Measurements from ENCODE around the gene NELFE. TPM values are rescaled to one million over a fixed set of nuclear protein-coding genes. Genes with fewer than 3 reads are reported as not detected.

Gene NELFE
- total and polyA plus RNA-seq, 2 of the 13 experiments (the other 11 are each of a cell fraction or from before 2014, with no cell fraction given) = 51.3 to 69.8 TPM

DNA sequence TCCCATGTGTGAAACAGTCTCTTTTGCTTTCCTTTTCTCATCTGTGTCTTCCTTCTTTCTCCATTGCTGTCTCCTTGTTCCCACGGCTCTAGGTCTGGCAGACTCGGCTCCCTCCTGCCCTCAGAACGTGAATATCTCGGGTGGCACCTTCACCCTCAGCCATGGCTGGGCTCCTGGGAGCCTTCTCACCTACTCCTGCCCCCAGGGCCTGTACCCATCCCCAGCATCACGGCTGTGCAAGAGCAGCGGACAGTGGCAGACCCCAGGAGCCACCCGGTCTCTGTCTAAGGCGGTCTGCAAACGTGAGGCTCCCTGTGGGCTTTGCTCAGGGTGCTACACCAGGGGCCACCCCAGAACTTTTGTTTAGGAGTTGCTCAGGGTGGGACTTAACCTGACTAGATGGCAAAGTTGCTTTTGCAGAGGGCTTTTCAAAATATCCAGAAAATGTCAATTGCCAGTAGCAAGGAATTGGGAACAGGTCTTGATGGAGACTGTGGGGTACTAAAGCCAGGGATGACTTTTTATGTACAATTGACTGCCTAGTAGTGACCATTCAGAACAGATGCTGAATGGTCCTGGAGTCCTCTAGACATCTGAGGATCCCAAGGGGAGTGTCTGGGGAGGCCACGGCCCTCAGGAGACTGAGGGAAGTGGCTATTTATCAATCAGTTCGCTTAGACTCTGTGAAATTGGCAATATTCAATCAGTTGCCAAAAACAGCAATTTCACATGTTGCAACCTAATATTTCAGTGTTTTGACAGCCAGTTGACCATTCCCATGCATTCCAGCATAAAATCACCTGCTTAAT, 30.7 kb downstream of the NELFE start:
- peak overlapping the region; percentile 85 for H3K4me2 ChIP-seq (ENCODE audit: low read depth, low read length)
- H2AFZ ChIP-seq (ENCODE audit: low read length) = no peak overlapping the region
- peaks cover 29% of the 10 kb centered on the region for H3K79me2 ChIP-seq (ENCODE audit: insufficient read depth, low read length)
- TSS peak; percentile 77 for BruUV-seq (replicated peaks)
- H3K27me3 ChIP-seq (ENCODE audit: control insufficient read depth in 1 of 2, insufficient read depth in 2 of 2, low read length in 2 of 2) = no peaks in the 10 kb centered on the region; a peak in 1 of 5 replicates
- H4K20me1 ChIP-seq (ENCODE audit: insufficient read depth, low read length) = no peaks in the 10 kb centered on the region
- intact Hi-C loops (cut with micrococcal nuclease; ENCODE audit: unreplicated experiment) = loop anchor here (1.0 to 10.0 kb wide), 2 partner anchors 17 to 153 kb away; partner anchors contain the start of gene VWA7
- H3K9ac ChIP-seq (ENCODE audit: insufficient read depth, low read depth, low read length) = peak overlapping the region; percentile 85
- peaks cover 69% of the 10 kb centered on the region for H3K4me1 ChIP-seq (ENCODE audit: insufficient read depth, low read length)
- CTCF ChIA-PET (ENCODE audit: low intra/inter-chr PET ratio, low total read pairs) = no interaction called here
- no peak for FAIRE-seq
- DNase-seq (ENCODE audit: low spot score) = no peak
- H3K4me3 ChIP-seq (replicated peaks in 1 of 3; ENCODE audit: insufficient read depth in 1 of 3, low read depth in 2 of 3, low read length in 3 of 3) = peak overlapping the region; percentile 69 to 81 (median 72)
- POLR2A ChIA-PET = interaction anchor here (0.8 to 6.1 kb wide), 25 partner anchors 8 to 273 kb away, joined by 3 to 151 read pairs (median 8); partner anchors contain the start of genes ABHD16A, APOM, CFB and DXO
- no peaks in the 10 kb centered on the region; a peak in 1 of 5 replicates for H3K36me3 ChIP-seq (replicated peaks in 1 of 2; ENCODE audit: control insufficient read depth in 1 of 2, insufficient read depth in 2 of 2, low read length in 2 of 2)
- in situ Hi-C loops (cut with HindIII; ENCODE audit: extremely low pct_ligation_motif_present, low pct_unique_long_range_greater_than_20kb) = no loop called here
- H3K9me3 ChIP-seq (ENCODE audit: low read length) = no peaks in the 10 kb centered on the region
- peak overlapping the region; percentile 88 for H3K27ac ChIP-seq (ENCODE audit: extremely low read length, insufficient read depth, low read length)
- ATAC-seq = peak; percentile 67
- WGBS (ENCODE audit: low lambda C conversion rate) = 9% methylated on average over 11 of the region's 11 CpGs
- TF ChIP-seq ZC3H13 (CRISPR knock-in tag; IDR thresholded peaks at IDR 0.05) = no peak
- no peak for TF ChIP-seq FOXM1 (CRISPR knock-in tag; IDR thresholded peaks at IDR 0.05)
- TF ChIP-seq ZNF547 (CRISPR knock-in tag; IDR thresholded peaks at IDR 0.05) = peak; percentile 57
- TF ChIP-seq, protein P1, sequence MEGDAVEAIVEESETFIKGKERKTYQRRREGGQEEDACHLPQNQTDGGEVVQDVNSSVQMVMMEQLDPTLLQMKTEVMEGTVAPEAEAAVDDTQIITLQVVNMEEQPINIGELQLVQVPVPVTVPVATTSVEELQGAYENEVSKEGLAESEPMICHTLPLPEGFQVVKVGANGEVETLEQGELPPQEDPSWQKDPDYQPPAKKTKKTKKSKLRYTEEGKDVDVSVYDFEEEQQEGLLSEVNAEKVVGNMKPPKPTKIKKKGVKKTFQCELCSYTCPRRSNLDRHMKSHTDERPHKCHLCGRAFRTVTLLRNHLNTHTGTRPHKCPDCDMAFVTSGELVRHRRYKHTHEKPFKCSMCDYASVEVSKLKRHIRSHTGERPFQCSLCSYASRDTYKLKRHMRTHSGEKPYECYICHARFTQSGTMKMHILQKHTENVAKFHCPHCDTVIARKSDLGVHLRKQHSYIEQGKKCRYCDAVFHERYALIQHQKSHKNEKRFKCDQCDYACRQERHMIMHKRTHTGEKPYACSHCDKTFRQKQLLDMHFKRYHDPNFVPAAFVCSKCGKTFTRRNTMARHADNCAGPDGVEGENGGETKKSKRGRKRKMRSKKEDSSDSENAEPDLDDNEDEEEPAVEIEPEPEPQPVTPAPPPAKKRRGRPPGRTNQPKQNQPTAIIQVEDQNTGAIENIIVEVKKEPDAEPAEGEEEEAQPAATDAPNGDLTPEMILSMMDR (CRISPR knock-in tag; IDR thresholded peaks at IDR 0.05) = no peak
- TF ChIP-seq AGO2 (optimal IDR thresholded peaks at IDR 0.05; ENCODE audit: low read depth, low read length) = peak; percentile 30
- TF ChIP-seq, protein P2, sequence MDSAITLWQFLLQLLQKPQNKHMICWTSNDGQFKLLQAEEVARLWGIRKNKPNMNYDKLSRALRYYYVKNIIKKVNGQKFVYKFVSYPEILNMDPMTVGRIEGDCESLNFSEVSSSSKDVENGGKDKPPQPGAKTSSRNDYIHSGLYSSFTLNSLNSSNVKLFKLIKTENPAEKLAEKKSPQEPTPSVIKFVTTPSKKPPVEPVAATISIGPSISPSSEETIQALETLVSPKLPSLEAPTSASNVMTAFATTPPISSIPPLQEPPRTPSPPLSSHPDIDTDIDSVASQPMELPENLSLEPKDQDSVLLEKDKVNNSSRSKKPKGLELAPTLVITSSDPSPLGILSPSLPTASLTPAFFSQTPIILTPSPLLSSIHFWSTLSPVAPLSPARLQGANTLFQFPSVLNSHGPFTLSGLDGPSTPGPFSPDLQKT (CRISPR knock-in tag; IDR thresholded peaks at IDR 0.05; ENCODE audit: borderline replicate concordance) = no peak
- TF ChIP-seq ZNF772 (CRISPR knock-in tag; IDR thresholded peaks at IDR 0.05) = no peak
- TF ChIP-seq, protein P3, sequence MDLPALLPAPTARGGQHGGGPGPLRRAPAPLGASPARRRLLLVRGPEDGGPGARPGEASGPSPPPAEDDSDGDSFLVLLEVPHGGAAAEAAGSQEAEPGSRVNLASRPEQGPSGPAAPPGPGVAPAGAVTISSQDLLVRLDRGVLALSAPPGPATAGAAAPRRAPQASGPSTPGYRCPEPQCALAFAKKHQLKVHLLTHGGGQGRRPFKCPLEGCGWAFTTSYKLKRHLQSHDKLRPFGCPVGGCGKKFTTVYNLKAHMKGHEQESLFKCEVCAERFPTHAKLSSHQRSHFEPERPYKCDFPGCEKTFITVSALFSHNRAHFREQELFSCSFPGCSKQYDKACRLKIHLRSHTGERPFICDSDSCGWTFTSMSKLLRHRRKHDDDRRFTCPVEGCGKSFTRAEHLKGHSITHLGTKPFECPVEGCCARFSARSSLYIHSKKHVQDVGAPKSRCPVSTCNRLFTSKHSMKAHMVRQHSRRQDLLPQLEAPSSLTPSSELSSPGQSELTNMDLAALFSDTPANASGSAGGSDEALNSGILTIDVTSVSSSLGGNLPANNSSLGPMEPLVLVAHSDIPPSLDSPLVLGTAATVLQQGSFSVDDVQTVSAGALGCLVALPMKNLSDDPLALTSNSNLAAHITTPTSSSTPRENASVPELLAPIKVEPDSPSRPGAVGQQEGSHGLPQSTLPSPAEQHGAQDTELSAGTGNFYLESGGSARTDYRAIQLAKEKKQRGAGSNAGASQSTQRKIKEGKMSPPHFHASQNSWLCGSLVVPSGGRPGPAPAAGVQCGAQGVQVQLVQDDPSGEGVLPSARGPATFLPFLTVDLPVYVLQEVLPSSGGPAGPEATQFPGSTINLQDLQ (CRISPR knock-in tag; IDR thresholded peaks at IDR 0.05) = no peak
- TF ChIP-seq ZKSCAN1 (IDR thresholded peaks at IDR 0.05; ENCODE audit: low read length) = no peak
- TF ChIP-seq, protein P4, sequence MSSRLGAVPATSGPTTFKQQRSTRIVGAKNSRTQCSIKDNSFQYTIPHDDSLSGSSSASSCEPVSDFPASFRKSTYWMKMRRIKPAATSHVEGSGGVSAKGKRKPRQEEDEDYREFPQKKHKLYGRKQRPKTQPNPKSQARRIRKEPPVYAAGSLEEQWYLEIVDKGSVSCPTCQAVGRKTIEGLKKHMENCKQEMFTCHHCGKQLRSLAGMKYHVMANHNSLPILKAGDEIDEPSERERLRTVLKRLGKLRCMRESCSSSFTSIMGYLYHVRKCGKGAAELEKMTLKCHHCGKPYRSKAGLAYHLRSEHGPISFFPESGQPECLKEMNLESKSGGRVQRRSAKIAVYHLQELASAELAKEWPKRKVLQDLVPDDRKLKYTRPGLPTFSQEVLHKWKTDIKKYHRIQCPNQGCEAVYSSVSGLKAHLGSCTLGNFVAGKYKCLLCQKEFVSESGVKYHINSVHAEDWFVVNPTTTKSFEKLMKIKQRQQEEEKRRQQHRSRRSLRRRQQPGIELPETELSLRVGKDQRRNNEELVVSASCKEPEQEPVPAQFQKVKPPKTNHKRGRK (CRISPR knock-in tag; IDR thresholded peaks at IDR 0.05) = no peak
- TF ChIP-seq PCBP1 (IDR thresholded peaks at IDR 0.05; ENCODE audit: borderline replicate concordance, low read depth, low read length) = no peak
- no peak for TF ChIP-seq JUND (CRISPR knock-in tag; IDR thresholded peaks at IDR 0.05)
- no peak for TF ChIP-seq RFX1 (IDR thresholded peaks at IDR 0.05)
